ENCODE measurements around the gene TRPV2.
"Not testable (repeated sequence)": the region's sequence is repeated elsewhere in the genome, so short reads cannot be mapped to it uniquely, and the experiment has no call there.

DNA sequence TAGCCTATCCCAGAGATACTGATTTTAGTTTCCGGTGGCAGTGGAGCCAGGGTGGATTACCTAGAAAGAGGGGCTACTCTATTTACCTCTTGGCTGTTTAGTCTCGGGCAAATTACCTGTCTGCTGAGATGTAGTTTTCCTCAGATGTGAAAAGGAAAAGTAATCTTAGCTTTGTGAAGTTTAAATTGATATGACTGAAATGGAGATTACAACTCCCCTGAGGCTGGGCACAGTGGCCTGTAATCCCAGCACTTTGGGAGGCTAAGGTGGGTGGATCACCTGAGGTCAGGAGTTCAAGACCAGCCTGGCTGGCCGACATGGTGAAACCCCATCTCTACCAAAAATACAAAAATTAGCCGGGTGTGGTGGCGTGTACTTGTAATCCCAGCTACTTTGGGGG, 25.0 kb downstream of the TRPV2 start:
- TF ChIP-seq CTCF (conservative IDR thresholded peaks at IDR 0.05; ENCODE audit: low read depth in 2 of 2); REST (IDR thresholded peaks at IDR 0.05; ENCODE audit: unreplicated experiment); POLR2AphosphoS5 (IDR thresholded peaks at IDR 0.05; ENCODE audit: low read depth); EZH2 (IDR thresholded peaks at IDR 0.05; ENCODE audit: low read depth, unreplicated experiment); JUNB (IDR thresholded peaks at IDR 0.05; ENCODE audit: unreplicated experiment): not testable (repeated sequence)

Data from GM23338 (cell line).